ENCODE data around the gene GMIP.
A peak's percentile ranks its signal among the peaks of the same experiment; 100 is the strongest.
"Not testable (repeated sequence)": the region's sequence is repeated elsewhere in the genome, so short reads cannot be mapped to it uniquely, and the experiment has no call there.

The GMIP gene

GRCh38 chr19:19643158-19644053, at the start of gene GMIP:
Gene GMIP (minus strand): TSS chr19:19643657. CDS start chr19:19643529, 128 bp downstream.
- DNase-seq, result peak; percentile 60

DNA sequence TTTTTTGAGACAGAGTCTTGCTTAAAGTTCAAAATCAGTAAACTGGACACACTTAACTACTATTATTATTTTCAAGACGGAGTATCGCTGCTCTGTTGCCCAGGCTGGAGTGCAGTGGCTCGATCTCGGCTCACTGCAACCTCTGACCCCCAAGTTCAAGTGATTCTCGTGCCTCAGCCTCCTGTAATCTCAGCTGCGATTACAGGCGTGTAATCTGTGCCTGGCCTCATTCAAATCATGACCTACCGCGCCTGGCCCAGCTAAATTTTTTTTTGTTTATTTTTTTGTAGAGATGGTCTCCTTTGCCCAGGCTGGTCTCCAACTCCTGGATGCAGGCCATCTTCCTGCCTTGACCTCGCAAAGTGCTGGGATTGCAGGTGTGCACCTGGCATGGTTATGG, 48.2 kb upstream of the GMIP start:
- no peak for DNase-seq

GRCh38 chr19:19689023-19689422, 45.6 kb upstream of the GMIP start:
- DNase-seq, result not testable (repeated sequence)

DNA sequence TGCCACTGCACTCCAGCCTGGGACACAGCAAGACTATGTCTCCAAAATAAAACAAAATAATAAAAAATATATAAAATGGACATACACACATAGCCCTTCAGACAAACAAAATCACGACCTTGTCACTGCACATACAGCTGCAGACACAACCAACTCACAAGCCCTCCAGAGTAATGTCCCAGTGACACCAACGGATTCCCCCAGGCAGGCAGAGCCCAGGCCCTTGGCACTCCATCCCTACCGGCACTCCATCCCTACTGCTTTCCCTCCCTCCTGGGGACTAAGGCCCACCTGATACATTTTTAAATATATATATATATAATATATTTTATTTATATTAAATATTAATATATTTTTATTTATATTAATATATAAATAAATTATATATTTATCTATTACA, 43.6 kb upstream of the GMIP start:
- DNase-seq, result no peak

DNA sequence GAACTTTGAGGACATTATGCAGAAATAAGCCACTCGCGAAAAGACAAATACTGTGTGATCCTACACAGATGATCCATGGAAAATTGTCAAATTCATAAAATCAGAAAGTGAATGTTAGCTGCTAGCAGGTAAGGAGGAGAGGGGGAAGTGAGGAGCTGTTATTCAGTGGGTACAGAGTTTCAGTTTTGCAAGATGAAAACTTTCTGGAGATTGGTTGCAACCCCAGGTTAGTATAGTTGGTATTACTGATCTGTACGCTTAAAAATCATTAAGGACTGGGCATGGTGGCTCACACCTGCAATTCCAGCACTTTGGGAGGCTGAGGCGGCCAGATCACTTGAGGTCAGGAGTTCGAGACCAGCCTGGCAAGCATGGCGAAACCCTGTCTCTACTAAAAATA, 43.1 kb upstream of the GMIP start:
- no peak for DNase-seq

DNA sequence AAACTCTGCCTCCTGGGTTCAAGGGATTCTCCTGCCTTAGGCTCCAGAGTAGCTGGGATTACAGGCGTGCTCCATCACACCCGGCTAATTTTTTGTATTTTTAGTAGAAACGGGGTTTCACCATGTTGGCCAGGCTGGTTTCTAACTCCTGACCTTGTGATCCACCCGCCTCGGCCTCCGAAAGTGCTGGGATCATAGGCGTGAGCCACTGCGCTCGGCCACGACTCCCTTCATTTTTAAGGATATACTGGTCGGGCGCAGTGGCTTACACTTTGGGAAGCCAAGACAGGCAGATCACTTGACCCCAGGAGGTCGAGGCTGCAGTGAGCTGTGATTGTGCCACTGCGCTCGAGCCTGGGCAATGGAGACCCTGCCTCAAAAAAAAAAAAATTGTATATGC, 42.7 kb upstream of the GMIP start:
- not testable (repeated sequence) for DNase-seq

- DNase-seq, result no peak
Observed at GRCh38 chr19:19679176-19680073, 36.0 kb upstream of the GMIP start.

DNA sequence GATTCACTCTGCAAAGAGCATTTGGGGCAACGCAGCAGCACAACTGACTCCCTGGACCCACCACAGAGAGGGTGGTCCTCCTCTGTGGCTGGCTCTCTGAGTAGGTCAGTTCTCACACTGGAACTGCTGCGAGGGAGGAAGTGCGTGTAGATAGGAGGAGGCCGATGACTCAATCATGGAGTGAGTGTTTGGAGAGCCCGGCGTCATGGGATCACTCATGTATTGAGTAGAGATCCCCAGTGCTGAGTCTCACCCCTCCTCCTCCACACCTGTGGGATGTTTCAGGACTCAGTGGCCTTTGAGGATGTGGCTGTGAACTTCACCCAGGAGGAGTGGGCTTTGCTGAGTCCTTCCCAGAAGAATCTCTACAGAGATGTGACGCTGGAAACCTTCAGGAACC, 34.1 kb upstream of the GMIP start:
- no peak for DNase-seq

GRCh38 chr19:19674315-19674714, 30.9 kb upstream of the GMIP start:
- no peak for DNase-seq

- DNase-seq, result no peak
Observed at GRCh38 chr19:19672816-19673215, 29.4 kb upstream of the GMIP start.

DNA sequence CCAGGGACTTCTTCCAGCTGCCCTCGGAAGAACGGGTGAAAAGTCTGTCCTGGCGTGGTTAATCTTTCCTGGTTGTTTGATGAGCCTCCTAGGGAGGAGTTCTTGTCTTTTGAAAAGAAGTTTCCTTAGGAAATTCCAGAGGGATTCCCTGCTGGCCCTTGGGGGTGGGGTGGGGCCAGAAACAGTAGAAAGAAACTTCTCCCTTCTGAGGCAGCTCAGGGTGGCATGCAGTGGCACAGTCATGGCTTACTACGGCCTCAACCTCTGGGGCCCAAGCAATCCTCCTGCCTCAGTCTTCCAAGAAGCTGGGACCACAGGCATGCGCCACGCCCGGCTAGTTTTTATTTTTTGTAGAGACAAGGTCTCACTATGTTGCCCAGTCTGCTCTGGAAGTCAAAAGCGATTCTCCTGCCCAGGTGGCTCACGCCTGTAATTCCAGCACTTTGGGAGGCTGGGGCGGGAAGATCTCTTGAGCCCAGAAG, 26.7 kb upstream of the GMIP start:
- DNase-seq, result no peak

DNA sequence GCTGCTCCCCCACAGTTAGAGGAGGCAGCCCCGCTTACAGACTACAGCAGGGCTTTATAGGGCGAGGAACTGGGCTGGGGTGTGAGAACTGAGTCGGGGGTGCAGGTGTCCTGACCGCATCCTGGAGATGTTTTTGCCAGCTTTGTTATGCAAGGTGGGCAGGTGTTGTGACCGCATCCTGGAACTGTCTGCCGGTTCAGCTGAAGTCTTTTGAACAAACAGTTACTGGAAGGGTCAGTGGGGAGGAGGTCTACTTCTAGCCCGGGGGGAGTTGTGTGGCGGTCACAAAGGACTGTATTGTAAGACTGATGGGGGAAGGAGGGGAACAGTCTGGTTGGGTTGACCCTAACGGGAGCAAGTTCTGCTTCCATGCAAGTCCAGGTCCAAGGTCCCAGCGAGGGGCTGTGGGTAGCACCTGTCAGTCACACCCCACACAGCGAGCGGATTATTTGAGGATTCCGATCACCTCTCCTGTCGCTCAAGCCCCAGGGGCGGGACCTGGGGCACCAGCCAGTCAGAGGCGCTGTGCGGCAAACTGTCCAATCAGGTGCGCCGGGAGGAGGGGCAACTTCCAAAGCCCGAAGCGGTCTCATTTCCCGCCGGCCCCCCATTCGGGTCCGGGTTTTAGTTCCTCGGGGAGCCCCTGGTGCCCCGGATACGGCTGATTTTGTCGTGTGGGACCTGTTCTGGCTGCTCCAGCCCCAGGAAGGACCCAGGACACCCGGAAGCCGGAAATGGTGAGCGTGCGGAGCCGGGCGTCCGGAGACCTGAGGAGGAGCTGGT, 25.0 kb upstream of the GMIP start, which contains the start of gene ZNF101:
TSS of gene ZNF101 (plus strand) at position 610 of the 783 bp plus-strand sequence. CDS start at position 735, 125 bp downstream.
- DNase-seq, result peak; percentile 95

GRCh38 chr19:19665420-19665948, 22.0 kb upstream of the GMIP start:
- not testable (repeated sequence) for DNase-seq

DNA sequence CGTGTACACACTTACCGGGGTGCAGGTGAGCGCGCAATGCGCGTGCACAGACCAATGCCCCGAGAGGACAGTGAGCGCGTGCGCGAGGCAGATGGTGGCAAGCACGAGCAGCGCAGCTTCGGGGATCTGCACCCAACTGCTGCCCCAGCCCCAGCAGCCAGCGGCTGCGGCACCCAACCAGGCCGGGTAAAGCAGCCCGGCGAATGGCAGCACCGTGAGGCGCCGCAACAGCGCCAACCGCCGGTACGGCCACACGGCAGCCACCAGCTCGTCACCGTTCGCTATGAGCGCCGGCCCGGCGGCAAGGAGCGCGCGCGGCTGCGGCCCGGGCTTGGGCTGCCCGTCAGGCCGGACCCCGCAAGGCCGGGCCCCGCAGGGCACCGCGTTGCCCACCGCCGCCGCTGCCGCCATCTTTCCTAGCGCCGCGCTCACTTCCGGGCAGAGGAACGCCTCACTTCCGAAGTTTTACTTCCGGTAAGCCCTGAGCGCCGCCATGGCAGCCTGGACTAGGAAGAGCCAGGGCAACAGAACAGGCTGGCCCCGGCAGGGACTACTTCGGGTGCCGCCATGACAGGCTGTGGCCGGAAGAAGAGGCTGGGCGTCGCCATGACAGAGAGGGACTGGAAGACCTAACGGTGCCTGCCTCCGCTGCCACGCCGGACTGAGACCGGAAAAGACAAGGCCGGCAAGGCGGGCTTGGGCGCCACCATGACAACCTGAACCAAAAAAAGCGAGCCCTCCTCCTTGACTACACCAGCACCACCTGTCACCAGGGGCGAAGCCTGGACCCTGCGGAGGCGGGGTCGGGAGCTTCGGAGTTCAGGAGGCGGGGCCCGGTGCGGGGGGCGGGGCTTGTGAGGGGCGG, 20.0 kb upstream of the GMIP start, which contains the start of gene ATP13A1:
TSS of gene ATP13A1 (minus strand) at position 421 of the 865 bp plus-strand sequence. CDS start at position 411, 10 bp downstream.
- peak; percentile 94 for DNase-seq

- no peak for DNase-seq
Observed at GRCh38 chr19:19662871-19663255, 19.4 kb upstream of the GMIP start.

DNA sequence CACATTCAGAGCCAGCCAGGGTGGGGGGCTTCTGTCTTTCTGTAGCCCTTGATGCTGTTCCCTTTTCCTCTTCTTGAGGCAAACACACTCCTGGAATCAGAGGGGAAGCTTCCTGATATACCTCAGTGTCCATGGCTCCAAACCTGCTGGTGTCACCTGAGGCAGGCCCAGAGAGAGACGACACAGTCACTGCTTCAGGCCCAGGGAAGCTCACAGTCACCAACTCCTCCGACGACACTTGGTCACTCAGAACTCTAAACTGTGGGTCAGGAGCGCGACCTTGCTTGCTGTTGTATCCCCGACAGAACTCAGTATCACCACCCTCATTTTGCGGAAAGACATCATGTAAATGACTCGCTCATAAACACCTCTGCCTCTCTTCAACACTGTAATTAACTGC, 18.9 kb upstream of the GMIP start:
- no peak for DNase-seq

GRCh38 chr19:19661675-19662251, 18.3 kb upstream of the GMIP start:
- no peak for DNase-seq

- no peak for DNase-seq
Observed at GRCh38 chr19:19661141-19661674, 17.8 kb upstream of the GMIP start.

DNA sequence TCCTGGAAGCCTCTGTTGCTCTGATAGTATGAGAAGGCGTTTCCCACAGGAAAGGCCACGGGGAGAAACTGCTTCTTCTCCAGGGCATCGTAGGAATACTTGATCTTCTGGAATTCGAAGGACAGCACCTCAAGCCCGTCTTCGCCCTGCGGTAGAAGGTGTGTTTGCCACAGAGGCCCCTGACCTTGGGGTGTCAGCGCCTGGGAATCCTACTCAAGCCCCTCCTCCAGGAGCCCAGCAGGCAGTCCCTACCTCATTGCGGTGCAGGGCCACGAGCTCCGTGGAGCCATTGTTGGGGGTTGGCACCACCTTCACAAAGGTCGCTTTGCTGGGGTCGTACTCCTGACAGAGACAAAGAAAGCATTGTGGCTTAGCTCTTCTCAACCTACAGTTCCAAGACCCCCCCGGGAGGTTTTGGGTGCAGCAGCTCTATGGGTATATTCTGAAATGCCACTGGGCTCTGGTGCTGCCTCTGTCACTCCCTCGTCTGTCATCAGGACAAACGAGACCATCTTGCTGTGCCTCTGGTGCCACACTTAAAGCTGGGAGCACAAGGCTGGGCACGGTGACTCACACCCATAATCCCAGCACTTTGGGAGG, 16.3 kb upstream of the GMIP start:
- DNase-seq, result no peak

DNA sequence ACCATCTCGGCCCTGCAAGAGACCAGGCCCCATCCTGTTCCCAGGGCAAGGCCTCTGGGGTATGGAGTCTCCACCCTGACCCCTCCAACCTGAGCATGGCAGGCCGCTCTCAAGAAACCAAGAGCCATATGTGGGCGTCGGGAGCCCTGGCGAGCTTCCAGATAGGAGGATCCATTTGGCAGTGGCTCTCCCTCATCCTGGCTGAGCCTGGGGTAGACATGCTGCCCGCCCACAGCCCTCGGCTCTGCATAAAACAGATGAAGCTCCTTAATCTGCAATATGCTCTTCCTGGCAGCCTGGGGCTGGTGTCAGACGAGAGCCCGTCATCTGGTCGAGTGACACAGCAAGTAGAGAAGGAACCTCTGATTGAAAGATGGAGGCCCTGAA, 13.9 kb upstream of the GMIP start:
- no peak for DNase-seq
